Large intestine (tissue), 12 donors: ENCODE results near the gene FAM236D. TPM values are rescaled to one million over a fixed set of nuclear protein-coding genes. Genes with fewer than 3 reads are reported as not detected.
"Not testable (repeated sequence)": the region's sequence is repeated elsewhere in the genome, so short reads cannot be mapped to it uniquely, and the experiment has no call there.

ENCODE experiments used
- DNase-seq, 2 donors: peaks; one replicate each; pipeline versions ENCODE4 v3.0.0 to v3.0.0-alpha.2; 2013
- H3K27ac ChIP-seq: one replicate; pipeline ENCODE4 v1.5.1; 2013; ENCODE audit warnings: low read length
- H3K27me3 ChIP-seq: 2 replicates; pipeline ENCODE4 v1.6.1; 2013; ENCODE audit warnings: low read length; ENCODE audit not compliant: control insufficient read depth, insufficient read depth
- H3K36me3 ChIP-seq: 2 replicates; pipeline ENCODE4 v1.6.1; 2013; ENCODE audit warnings: low read length; ENCODE audit not compliant: control insufficient read depth, insufficient read depth
- H3K4me1 ChIP-seq: one replicate; pipeline ENCODE4 v1.6.1; 2013; ENCODE audit warnings: low read length; ENCODE audit not compliant: control insufficient read depth, insufficient read depth
- H3K4me3 ChIP-seq: one replicate; pipeline ENCODE4 v1.5.1; 2013; ENCODE audit warnings: low read length
- H3K9me3 ChIP-seq: one replicate; pipeline ENCODE4 v1.6.1; 2013; ENCODE audit warnings: mild to moderate bottlenecking, low read depth, low read length, moderate library complexity; ENCODE audit not compliant: control insufficient read depth
- WGBS: methylation state at CpG from one replicate; pipeline ENCODE4 v1.1.5; 2013; ENCODE audit warnings: low lambda C conversion rate; ENCODE audit not compliant: insufficient coverage; 5-methylcytosine and 5-hydroxymethylcytosine counted together
- long read RNA-seq, 11 donors: transcript quantifications; one replicate each; lab custom pipeline, GENCODE V29; 2026
- polyA plus RNA-seq: library from polyadenylated mRNA; unstranded; fragments of 120-200 nt; gene quantifications from one replicate; pipeline ENCODE4 v1.2.1, GENCODE V29; 2013

FAM236D gene
- polyA plus RNA-seq, result not detected
- long read RNA-seq, donor 1, result 0 reads
- long read RNA-seq, donor 2, result 0 reads
- long read RNA-seq, donor 3, result 0 reads
- long read RNA-seq, donor 4, result 0 reads
- long read RNA-seq, donor 5, result 0 reads
- long read RNA-seq, donor 6, result 0 reads
- long read RNA-seq, donor 7, result 0 reads
- long read RNA-seq, donor 8, result 0 reads
- long read RNA-seq, donor 9, result 0 reads
- long read RNA-seq, donor 10, result 0 reads
- long read RNA-seq, donor 11, result 0 reads

DNA sequence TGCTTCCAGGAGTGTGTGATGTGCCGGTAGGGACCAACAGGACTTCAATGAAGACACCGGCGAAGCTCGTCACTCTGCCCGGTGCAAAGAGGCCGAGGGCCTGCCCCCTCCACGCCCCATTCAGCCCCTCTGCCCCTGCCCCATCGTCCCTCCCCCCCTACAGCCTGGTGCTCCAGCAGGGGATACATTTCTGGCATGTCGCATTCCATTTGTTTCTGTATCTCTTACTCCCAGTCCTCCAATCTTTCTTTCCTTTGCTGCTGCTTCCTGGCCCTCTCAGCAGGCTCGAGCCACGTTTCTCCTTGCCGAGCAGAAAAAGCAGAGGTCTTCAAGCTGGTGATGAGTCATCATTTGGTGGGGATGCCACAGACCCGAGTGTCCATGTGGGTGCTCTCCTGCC, at the start of gene FAM236D:
FAM236D (minus strand) TSS at position 101 of the 400 bp plus-strand sequence; CDS start at position 1, 100 bp downstream.
- not testable (repeated sequence) for H3K9me3 ChIP-seq, H3K27ac ChIP-seq, H3K27me3 ChIP-seq, H3K4me3 ChIP-seq, H3K36me3 ChIP-seq, H3K4me1 ChIP-seq, DNase-seq
- no CpG with 5 or more reads among the region's 13 CpGs for WGBS

DNA sequence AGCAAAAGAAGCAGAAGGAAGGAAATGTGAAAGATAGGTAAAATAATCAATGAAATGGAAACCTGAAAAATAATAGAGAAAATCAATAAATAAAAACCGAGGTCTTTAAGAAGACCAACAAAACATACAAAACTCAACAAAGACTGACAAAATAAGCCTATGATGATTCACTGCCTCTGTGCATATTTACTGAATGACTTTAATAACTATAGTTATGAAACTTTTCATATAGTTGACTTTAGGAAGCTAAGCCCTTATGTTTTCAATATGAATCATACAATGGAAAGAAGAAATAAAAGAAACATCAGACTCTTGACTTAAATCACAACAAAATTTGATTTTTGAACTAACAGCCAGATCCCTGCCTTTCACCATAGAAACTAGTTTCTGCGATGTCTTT, 29.5 kb upstream of the FAM236D start:
- not testable (repeated sequence) for H3K4me1 ChIP-seq, H3K27me3 ChIP-seq, H3K36me3 ChIP-seq, H3K27ac ChIP-seq, H3K4me3 ChIP-seq, H3K9me3 ChIP-seq, DNase-seq
- no CpG with 5 or more reads among the region's 2 CpGs for WGBS

GRCh38 chrX:72830701-72831100, 22.7 kb upstream of the FAM236D start:
- not testable (repeated sequence) for H3K9me3 ChIP-seq, H3K27ac ChIP-seq, H3K4me3 ChIP-seq, H3K36me3 ChIP-seq, H3K4me1 ChIP-seq, H3K27me3 ChIP-seq, DNase-seq
- no CpG with 5 or more reads among the region's 13 CpGs for WGBS

GRCh38 chrX:72790390-72790789, 17.6 kb downstream of the FAM236D start:
- not testable (repeated sequence) for DNase-seq, H3K9me3 ChIP-seq, H3K4me1 ChIP-seq, H3K27me3 ChIP-seq, H3K36me3 ChIP-seq, H3K4me3 ChIP-seq, H3K27ac ChIP-seq
- WGBS, result no CpG with 5 or more reads among the region's 3 CpGs

DNA sequence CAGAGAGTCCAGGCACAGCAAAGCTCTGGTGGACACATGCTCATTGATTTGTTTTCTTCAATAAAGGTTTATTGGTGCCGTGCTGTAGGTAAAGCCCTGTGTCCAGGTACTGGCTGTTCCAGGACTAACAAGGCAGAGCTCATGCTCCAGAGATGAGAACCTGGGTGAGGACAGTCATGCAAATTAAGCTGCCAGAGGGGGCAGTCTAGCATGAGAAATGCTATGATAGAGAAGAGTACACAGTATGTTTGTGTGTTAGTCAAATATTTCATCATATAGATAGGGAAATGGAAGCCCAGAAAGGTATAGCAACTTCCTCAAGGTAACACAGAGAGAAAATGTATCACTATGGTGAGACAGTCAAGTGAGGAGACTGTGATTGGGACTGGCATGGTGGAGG, 19.9 kb downstream of the FAM236D start:
- H3K27me3 ChIP-seq, H3K9me3 ChIP-seq, H3K36me3 ChIP-seq, H3K4me3 ChIP-seq, DNase-seq, H3K4me1 ChIP-seq, H3K27ac ChIP-seq: not testable (repeated sequence)
- no CpG with 5 or more reads among the region's 1 CpG for WGBS

DNA sequence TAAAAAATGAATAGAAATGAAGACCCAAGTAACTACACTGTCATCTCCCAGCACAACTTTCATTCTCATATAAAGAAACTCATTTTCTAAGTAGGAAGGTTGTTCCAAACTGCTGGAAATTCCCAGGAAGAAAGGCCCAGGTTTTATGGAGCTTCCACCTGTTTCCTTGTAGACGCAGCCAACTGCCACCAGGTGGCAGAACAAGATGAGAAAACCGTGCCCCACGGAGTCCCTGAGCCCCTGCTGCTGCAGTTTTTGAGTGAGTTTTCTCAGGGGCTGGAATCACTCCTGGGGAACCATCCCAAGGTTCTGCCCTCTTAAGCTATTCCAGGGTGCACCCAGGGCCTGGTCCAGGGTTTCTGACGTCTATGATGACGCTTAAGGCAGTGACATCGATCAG, 24.0 kb downstream of the FAM236D start:
- H3K27me3 ChIP-seq, H3K9me3 ChIP-seq, H3K4me3 ChIP-seq, DNase-seq, H3K36me3 ChIP-seq, H3K4me1 ChIP-seq, H3K27ac ChIP-seq: not testable (repeated sequence)
- no CpG with 5 or more reads among the region's 6 CpGs for WGBS

DNA sequence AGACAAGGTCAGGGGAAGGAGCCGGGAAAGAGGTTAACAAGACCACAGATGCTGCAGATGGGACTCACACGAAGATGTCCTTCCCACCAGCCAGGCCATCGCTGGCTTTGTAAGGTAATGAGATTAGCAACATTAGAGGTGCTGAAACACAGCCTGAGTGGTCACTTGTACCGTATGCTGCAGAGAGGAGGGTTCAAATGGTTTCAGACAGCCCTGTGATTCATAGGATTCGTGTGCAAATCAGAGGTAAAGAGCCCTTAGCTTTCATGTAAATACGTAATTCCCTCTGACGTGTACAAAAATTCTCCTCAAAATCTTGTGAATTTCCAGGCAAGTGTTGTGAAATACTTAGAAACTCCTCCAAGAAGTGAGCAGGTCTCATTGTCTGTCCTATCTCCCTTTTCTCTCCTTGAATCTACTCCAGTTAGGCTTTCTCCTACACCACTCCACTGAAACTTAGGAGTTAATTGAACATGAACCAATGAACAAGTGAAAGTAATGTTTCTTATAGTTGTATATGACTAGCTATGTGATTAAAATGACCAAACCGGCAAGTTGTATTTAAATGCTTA, 24.6 kb downstream of the FAM236D start:
- not testable (repeated sequence) for H3K4me3 ChIP-seq
- WGBS, result no CpG with 5 or more reads among the region's 8 CpGs

GRCh38 chrX:72782560-72782959, 25.4 kb downstream of the FAM236D start, which contains the start of gene FAM236B:
TSS of gene FAM236B (minus strand) at chrX:72782660. CDS start at chrX:72782560, 100 bp downstream.
- H3K9me3 ChIP-seq, H3K4me3 ChIP-seq: not testable (repeated sequence)
- no CpG with 5 or more reads among the region's 15 CpGs for WGBS

More for the DNA sequence above, 24.6 kb downstream of the FAM236D start:
- not testable (repeated sequence) for DNase-seq, H3K27ac ChIP-seq, H3K27me3 ChIP-seq, H3K4me1 ChIP-seq, H3K9me3 ChIP-seq, H3K36me3 ChIP-seq

GRCh38 chrX:72778146-72778545, 29.9 kb downstream of the FAM236D start:
- no CpG with 5 or more reads among the region's 6 CpGs for WGBS
- not testable (repeated sequence) for H3K9me3 ChIP-seq, H3K4me1 ChIP-seq, H3K36me3 ChIP-seq, DNase-seq, H3K27me3 ChIP-seq, H3K4me3 ChIP-seq, H3K27ac ChIP-seq

More at GRCh38 chrX:72782560-72782959, 25.4 kb downstream of the FAM236D start, which contains the start of gene FAM236B:
- H3K36me3 ChIP-seq, H3K4me1 ChIP-seq, H3K27me3 ChIP-seq, H3K27ac ChIP-seq, DNase-seq: not testable (repeated sequence)

- no CpG with 5 or more reads among the region's 15 CpGs for WGBS
Observed at GRCh38 chrX:72777467-72777790, 30.6 kb downstream of the FAM236D start.

More at GRCh38 chrX:72777467-72777790, 30.6 kb downstream of the FAM236D start:
- H3K4me1 ChIP-seq, H3K4me3 ChIP-seq, H3K27me3 ChIP-seq, H3K27ac ChIP-seq, DNase-seq, H3K9me3 ChIP-seq, H3K36me3 ChIP-seq: not testable (repeated sequence)
